ENCODE results near the gene ARL4D.

ARL4D gene

GRCh38 chr17:43449470-43450248 is 50.9 kb downstream of the ARL4D start:
- H3K4me3 ChIP-seq (ENCODE audit: low read length), result no peak overlapping the region
- TF ChIP-seq, protein P1, sequence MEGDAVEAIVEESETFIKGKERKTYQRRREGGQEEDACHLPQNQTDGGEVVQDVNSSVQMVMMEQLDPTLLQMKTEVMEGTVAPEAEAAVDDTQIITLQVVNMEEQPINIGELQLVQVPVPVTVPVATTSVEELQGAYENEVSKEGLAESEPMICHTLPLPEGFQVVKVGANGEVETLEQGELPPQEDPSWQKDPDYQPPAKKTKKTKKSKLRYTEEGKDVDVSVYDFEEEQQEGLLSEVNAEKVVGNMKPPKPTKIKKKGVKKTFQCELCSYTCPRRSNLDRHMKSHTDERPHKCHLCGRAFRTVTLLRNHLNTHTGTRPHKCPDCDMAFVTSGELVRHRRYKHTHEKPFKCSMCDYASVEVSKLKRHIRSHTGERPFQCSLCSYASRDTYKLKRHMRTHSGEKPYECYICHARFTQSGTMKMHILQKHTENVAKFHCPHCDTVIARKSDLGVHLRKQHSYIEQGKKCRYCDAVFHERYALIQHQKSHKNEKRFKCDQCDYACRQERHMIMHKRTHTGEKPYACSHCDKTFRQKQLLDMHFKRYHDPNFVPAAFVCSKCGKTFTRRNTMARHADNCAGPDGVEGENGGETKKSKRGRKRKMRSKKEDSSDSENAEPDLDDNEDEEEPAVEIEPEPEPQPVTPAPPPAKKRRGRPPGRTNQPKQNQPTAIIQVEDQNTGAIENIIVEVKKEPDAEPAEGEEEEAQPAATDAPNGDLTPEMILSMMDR (conservative IDR thresholded peaks at IDR 0.05; ENCODE audit: low read depth, low read length), result no peak
- DNase-seq (ENCODE audit: low read depth), result no peak

All from retinal pigment epithelial cell (primary cell).